Hematopoietic multipotent progenitor cell (in vitro differentiated cells): Measurements from ENCODE around the gene ACOT12. TPM values are rescaled to one million over a fixed set of nuclear protein-coding genes. Genes with fewer than 3 reads are reported as not detected.
A peak's percentile ranks its signal among the peaks of the same experiment; 100 is the strongest.
"Not testable (repeated sequence)": the region's sequence is repeated elsewhere in the genome, so short reads cannot be mapped to it uniquely, and the experiment has no call there.

Experiments
- DNase-seq, 3 donors: peaks; one replicate each; pipeline ENCODE4 v3.0.0-alpha.2; 2011 to 2015; ENCODE audit warnings: low read depth in 2 of 3, low spot score in 2 of 3
- total RNA-seq: library from RNA; depleted of rRNA; stranded (reverse); fragments of >200 nt; gene quantifications from one replicate; pipeline ENCODE4 v1.2.3, GENCODE V29; 2012

Gene ACOT12
- under 0.01 TPM for total RNA-seq

- DNase-seq = peak in 2 of 3 donors; percentile 14 to 25
These were observed at the start of gene ACOT12 for GRCh38 chr5:81393783-81394718. ACOT12 (minus strand) TSS chr5:81394134; CDS start chr5:81394114, 20 bp downstream.

- DNase-seq = no peak
These were observed 41.1 kb upstream of the ACOT12 start for GRCh38 chr5:81435023-81435422.

- DNase-seq = no peak
These were observed 36.1 kb upstream of the ACOT12 start for GRCh38 chr5:81429985-81430384.

- no peak for DNase-seq
These were observed 35.4 kb upstream of the ACOT12 start for GRCh38 chr5:81429363-81429762.

- no peak for DNase-seq
These were observed 34.9 kb upstream of the ACOT12 start for GRCh38 chr5:81428861-81429260.

- no peak for DNase-seq
These were observed 34.5 kb upstream of the ACOT12 start for GRCh38 chr5:81428446-81428845.

GRCh38 chr5:81427566-81427965, 33.6 kb upstream of the ACOT12 start:
- DNase-seq = no peak

- no peak for DNase-seq
These were observed 32.6 kb upstream of the ACOT12 start for GRCh38 chr5:81426359-81427030.

- peak in 2 of 3 donors; percentile 40 to 87 for DNase-seq
These were observed 31.6 kb upstream of the ACOT12 start for GRCh38 chr5:81425569-81425968.

- DNase-seq = no peak
These were observed 30.8 kb upstream of the ACOT12 start for GRCh38 chr5:81424728-81425127.

- DNase-seq = no peak
These were observed 28.7 kb upstream of the ACOT12 start for GRCh38 chr5:81422671-81423070.

- DNase-seq = peak in 2 of 3 donors; percentile 79 to 82
These were observed 26.2 kb upstream of the ACOT12 start for GRCh38 chr5:81420039-81420667.

GRCh38 chr5:81418606-81419005, 24.7 kb upstream of the ACOT12 start:
- no peak for DNase-seq

GRCh38 chr5:81417052-81417451, 23.1 kb upstream of the ACOT12 start:
- no peak for DNase-seq

- no peak for DNase-seq
These were observed 16.0 kb upstream of the ACOT12 start for GRCh38 chr5:81409896-81410295.

- no peak for DNase-seq
These were observed 15.4 kb upstream of the ACOT12 start for GRCh38 chr5:81409361-81409760.

- no peak for DNase-seq
These were observed 14.6 kb upstream of the ACOT12 start for GRCh38 chr5:81408496-81408895.

- DNase-seq = not testable (repeated sequence)
These were observed 13.9 kb upstream of the ACOT12 start for GRCh38 chr5:81407811-81408210.

GRCh38 chr5:81405126-81405891, 11.4 kb upstream of the ACOT12 start:
- no peak for DNase-seq

GRCh38 chr5:81402192-81402930, 8.4 kb upstream of the ACOT12 start:
- no peak for DNase-seq
